ENCODE measurements around the gene SNX14. TPM values are rescaled to one million over a fixed set of nuclear protein-coding genes. Genes with fewer than 3 reads are reported as not detected.

SNX14 gene
- total RNA-seq, 4 donors from 2014 or later: 27.3 to 134 (median 116) TPM

DNA sequence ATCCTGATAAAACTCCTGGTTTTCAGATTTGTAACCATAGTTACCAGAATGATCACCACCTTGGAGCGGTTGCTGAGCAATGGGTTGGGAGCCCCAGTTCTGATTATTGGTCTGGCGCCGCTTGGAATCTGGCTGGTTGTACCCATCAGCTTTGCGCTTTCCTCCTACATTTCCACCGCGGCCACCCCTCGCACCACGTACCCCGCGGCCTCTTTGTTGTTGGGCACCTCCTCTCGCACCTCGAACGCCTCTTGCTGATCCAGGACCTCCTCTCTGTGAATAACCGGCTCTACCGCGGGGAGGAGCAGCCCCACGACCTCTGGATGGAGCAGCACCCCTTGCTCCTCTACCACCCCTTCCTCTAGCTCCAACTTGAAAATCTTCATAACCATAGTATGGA lies 21.1 kb upstream of the SNX14 start:
- Histone ChIP-seq H3K27ac (no peak overlapping the region), H3K9me3 (no peaks in the 10 kb centered on the region), H3K4me1 (peaks cover 0 to 8% (median 4%) of the 10 kb centered on the region in 4 donors), H3K27me3 (no peaks in the 10 kb centered on the region), H3K4me3 (no peak overlapping the region), H3K36me3 (peaks cover 0 to 61% (median 29%) of the 10 kb centered on the region in 4 donors)
- intact Hi-C loops (cut with DNase I; ENCODE audit: low total_unique reads) (no loop called here), in situ Hi-C loops (cut with MboI; ENCODE audit: low pct_ligation_motif_present in 1 of 4, low pct_unique_long_range_greater_than_20kb in 1 of 4, low sequenced_read_pairs in 3 of 4) (no loop called here)
- no peak for TF ChIP-seq POLR2A (IDR thresholded peaks at IDR 0.05)
- no peak for TF ChIP-seq POLR2AphosphoS5 (IDR thresholded peaks at IDR 0.05)
- no peak for TF ChIP-seq CTCF (IDR thresholded peaks at IDR 0.05)
- TF ChIP-seq EP300 (IDR thresholded peaks at IDR 0.05; ENCODE audit: low read depth): no peak
- no peak for DNase-seq
- WGBS, 2 donors (ENCODE audit: low coverage in 1 of 2): 96 to 97% methylated on average over 10 to 17 of the region's 17 CpGs

DNA sequence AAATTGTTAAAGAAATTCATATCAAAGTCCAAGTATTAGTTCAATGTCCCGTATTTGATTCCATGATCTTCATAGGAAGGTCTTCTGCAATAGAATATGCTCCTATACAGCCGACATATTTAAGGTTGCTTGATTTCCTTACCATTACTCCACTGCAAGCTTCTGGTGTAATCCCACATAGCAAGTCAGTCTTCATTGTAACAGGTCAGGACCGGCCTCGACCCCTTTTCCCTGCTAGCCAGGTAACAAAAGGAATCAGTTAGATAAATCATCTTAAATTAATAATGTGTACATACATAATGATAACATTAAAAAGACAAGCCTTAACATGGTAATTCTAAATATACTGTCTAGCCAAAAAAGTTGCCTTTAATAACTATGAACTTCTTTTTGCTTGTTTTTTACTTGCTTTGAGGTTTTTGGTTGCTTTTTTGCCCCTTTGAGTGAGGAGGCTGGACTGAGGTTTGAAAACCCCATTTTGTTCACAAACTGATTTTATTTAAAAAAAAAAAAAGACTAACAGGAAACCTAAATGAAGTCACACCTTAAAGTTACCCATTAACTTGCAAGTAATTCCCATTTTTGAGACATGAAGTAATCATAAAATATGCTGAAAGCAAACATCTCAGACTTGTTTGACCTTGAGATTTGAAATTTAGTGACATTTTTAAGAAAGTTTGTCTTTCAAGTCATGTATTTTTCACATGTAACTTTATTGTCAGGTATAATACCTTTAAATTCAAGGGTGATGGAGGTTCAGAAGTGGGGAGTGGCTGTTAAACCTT lies 19.2 kb upstream of the SNX14 start:
- TF ChIP-seq POLR2A (IDR thresholded peaks at IDR 0.05): no peak
- TF ChIP-seq EP300 (IDR thresholded peaks at IDR 0.05; ENCODE audit: low read depth): no peak
- TF ChIP-seq CTCF (IDR thresholded peaks at IDR 0.05): no peak
- no peak for TF ChIP-seq POLR2AphosphoS5 (IDR thresholded peaks at IDR 0.05)
- no peaks in the 10 kb centered on the region for H3K27me3 ChIP-seq
- WGBS, 2 donors (ENCODE audit: low coverage in 1 of 2): 98 to 100% methylated on average over 3 to 4 of the region's 4 CpGs
- intact Hi-C loops (cut with DNase I; ENCODE audit: low total_unique reads): no loop called here
- peaks cover 0 to 8% (median 4%) of the 10 kb centered on the region in 4 donors for H3K4me1 ChIP-seq
- no peak overlapping the region for H3K4me3 ChIP-seq
- peaks cover 0 to 52% (median 20%) of the 10 kb centered on the region in 4 donors for H3K36me3 ChIP-seq
- in situ Hi-C loops (cut with MboI; ENCODE audit: low pct_ligation_motif_present in 1 of 4, low pct_unique_long_range_greater_than_20kb in 1 of 4, low sequenced_read_pairs in 3 of 4): no loop called here
- DNase-seq: no peak
- H3K9me3 ChIP-seq: no peaks in the 10 kb centered on the region
- no peak overlapping the region for H3K27ac ChIP-seq

GRCh38 chr6:85610182-85610895 lies 16.7 kb upstream of the SNX14 start:
- peaks cover 0 to 33% (median 13%) of the 10 kb centered on the region in 4 donors for H3K36me3 ChIP-seq
- H3K4me3 ChIP-seq: no peak overlapping the region
- no peak for DNase-seq
- WGBS, 2 donors (ENCODE audit: low coverage in 1 of 2): 88 to 96% methylated on average over 2 of the region's 2 CpGs
- no peaks in the 10 kb centered on the region for H3K27me3 ChIP-seq
- TF ChIP-seq POLR2A (IDR thresholded peaks at IDR 0.05) (no peak), CTCF (IDR thresholded peaks at IDR 0.05) (no peak), EP300 (IDR thresholded peaks at IDR 0.05; ENCODE audit: low read depth) (no peak), POLR2AphosphoS5 (IDR thresholded peaks at IDR 0.05) (no peak)
- in situ Hi-C loops (cut with MboI; ENCODE audit: low pct_ligation_motif_present in 1 of 4, low pct_unique_long_range_greater_than_20kb in 1 of 4, low sequenced_read_pairs in 3 of 4): no loop called here
- H3K9me3 ChIP-seq: no peaks in the 10 kb centered on the region
- H3K27ac ChIP-seq: no peak overlapping the region
- H3K4me1 ChIP-seq: peaks cover 0 to 8% (median 4%) of the 10 kb centered on the region in 4 donors
- intact Hi-C loops (cut with DNase I; ENCODE audit: low total_unique reads): no loop called here

DNA sequence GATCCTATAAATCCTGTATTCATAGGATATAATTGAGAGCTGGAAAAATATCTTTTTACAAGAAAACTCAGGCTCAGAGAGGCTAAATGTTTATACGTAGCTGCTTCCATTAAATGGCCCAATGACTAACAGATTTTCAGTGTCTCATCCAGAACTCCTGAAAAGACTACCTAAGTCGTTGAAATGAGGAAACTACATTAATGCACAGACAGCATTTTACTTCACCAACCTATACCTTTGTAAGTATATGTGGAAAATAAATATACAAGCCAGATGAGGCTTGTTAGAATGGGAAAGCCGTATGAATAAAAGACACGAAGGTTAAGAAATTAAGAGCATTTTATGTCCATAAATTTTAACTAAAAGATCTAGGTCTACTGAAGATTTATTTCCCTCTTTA lies 8.4 kb upstream of the SNX14 start:
- intact Hi-C loops (cut with DNase I; ENCODE audit: low total_unique reads): no loop called here
- H3K4me1 ChIP-seq: no peaks in the 10 kb centered on the region
- WGBS, 2 donors (ENCODE audit: low coverage in 1 of 2): 79 to 91% methylated on average over 4 of the region's 4 CpGs
- H3K27ac ChIP-seq: no peak overlapping the region
- H3K36me3 ChIP-seq: no peaks in the 10 kb centered on the region
- DNase-seq: no peak
- H3K4me3 ChIP-seq: no peak overlapping the region
- no peaks in the 10 kb centered on the region for H3K27me3 ChIP-seq
- in situ Hi-C loops (cut with MboI; ENCODE audit: low pct_ligation_motif_present in 1 of 4, low pct_unique_long_range_greater_than_20kb in 1 of 4, low sequenced_read_pairs in 3 of 4): no loop called here
- no peaks in the 10 kb centered on the region for H3K9me3 ChIP-seq
- TF ChIP-seq POLR2A (IDR thresholded peaks at IDR 0.05) (no peak), EP300 (IDR thresholded peaks at IDR 0.05; ENCODE audit: low read depth) (no peak), CTCF (IDR thresholded peaks at IDR 0.05) (no peak), POLR2AphosphoS5 (IDR thresholded peaks at IDR 0.05) (no peak)
